Fibroblast of lung (primary cell): ENCODE measurements around the gene DUSP14. TPM values are rescaled to one million over a fixed set of nuclear protein-coding genes. Genes with fewer than 3 reads are reported as not detected.
A peak's percentile ranks its signal among the peaks of the same experiment; 100 is the strongest.

Experiments used
- DNase-seq, 2 donors: peaks; one replicate each; pipeline versions ENCODE4 v3.0.0 to v3.0.0-alpha.2; 2010; ENCODE audit warnings: low read depth in 2 of 2
- H2AFZ ChIP-seq: 2 replicates; pipeline ENCODE4 v1.5.1; 2012; ENCODE audit warnings: low read length, control low read depth, inconsistent platforms
- H3K27ac ChIP-seq: 2 replicates; pipeline ENCODE4 v1.5.1; 2011; ENCODE audit warnings: low read length, control low read depth; ENCODE audit not compliant: insufficient read depth
- H3K27me3 ChIP-seq: 2 replicates; pipeline ENCODE4 v1.5.1; 2011; ENCODE audit warnings: mild to moderate bottlenecking, low read length; ENCODE audit not compliant: control insufficient read depth, insufficient read depth
- H3K36me3 ChIP-seq: 2 replicates; pipeline ENCODE4 v1.5.1; 2011; ENCODE audit warnings: low read length; ENCODE audit not compliant: control insufficient read depth, insufficient read depth
- H3K4me1 ChIP-seq: 2 replicates; pipeline ENCODE4 v1.5.1; 2011; ENCODE audit warnings: low read length; ENCODE audit not compliant: control insufficient read depth, insufficient read depth; ENCODE audit errors: extremely low read depth
- H3K4me2 ChIP-seq: 2 replicates; pipeline ENCODE4 v1.5.1; 2011; ENCODE audit warnings: low read length, control low read depth; ENCODE audit not compliant: insufficient read depth; ENCODE audit errors: extremely low read depth
- H3K4me3 ChIP-seq, 4 experiments: fragments of 200-600 bp in 1 of 4; sonication (generic) in 1 of 4; replicated peaks in 1 of 4; 2 replicates each; pipeline ENCODE4 v1.5.1; 2011 to 2016; ENCODE audit warnings: low read length in 4 of 4, low read depth in 3 of 4, mild to moderate bottlenecking in 3 of 4, control low read depth in 2 of 4, inconsistent platforms in 1 of 4, mixed read lengths in 1 of 4; ENCODE audit not compliant: insufficient read depth in 1 of 4; ENCODE audit errors: control extremely low read depth in 1 of 4
- H3K79me2 ChIP-seq: 2 replicates; pipeline ENCODE4 v1.5.1; 2012; ENCODE audit warnings: mild to moderate bottlenecking, low read length, inconsistent platforms; ENCODE audit not compliant: control insufficient read depth, insufficient read depth
- H3K9ac ChIP-seq: 2 replicates; pipeline ENCODE4 v1.5.1; 2011; ENCODE audit warnings: mild to moderate bottlenecking, low read length, control low read depth; ENCODE audit not compliant: insufficient read depth
- H3K9me3 ChIP-seq: 2 replicates; pipeline ENCODE4 v1.5.1; 2012; ENCODE audit warnings: low read depth, low read length; ENCODE audit not compliant: control insufficient read depth, insufficient read depth
- H4K20me1 ChIP-seq: 2 replicates; pipeline ENCODE4 v1.5.1; 2011; ENCODE audit warnings: low read length; ENCODE audit not compliant: control insufficient read depth, insufficient read depth; ENCODE audit errors: extremely low read depth
- CTCF ChIP-seq, 2 donors: IDR thresholded peaks in 1 of 2; conservative IDR thresholded peaks in 1 of 2; 1 replicate in 1 of 2; 2 replicates in 1 of 2; pipeline ENCODE4 v1.5.1; 2011 to 2012; ENCODE audit warnings: low read length in 2 of 2, control low read depth in 1 of 2, inconsistent platforms in 1 of 2, low read depth in 1 of 2, mild to moderate bottlenecking in 1 of 2
- EZH2 ChIP-seq: IDR thresholded peaks from 2 replicates; pipeline ENCODE4 v1.5.1; 2012; ENCODE audit warnings: low read length, control low read depth, mild to moderate bottlenecking; ENCODE audit errors: missing control alignments
- polyA plus RNA-seq, 2 donors: library from polyadenylated mRNA; depleted of rRNA in 1 of 2; stranded (reverse) in 1 of 2; unstranded in 1 of 2; fragments of >200 nt; gene quantifications; 2 replicates each; pipeline ENCODE4 v1.2.1, GENCODE V29; 2011 to 2012; ENCODE audit warnings: missing spikeins in 1 of 2
- total RNA-seq: library from RNA; depleted of rRNA; stranded (reverse); fragments of >200 nt; gene quantifications from 2 replicates; pipeline ENCODE4 v1.2.1, GENCODE V29; 2014

DUSP14 gene
- total and polyA plus RNA-seq, 2 donors (not counting 1 experiment from before 2014, with no cell fraction given), result 121 to 161 TPM

GRCh38 chr17:37458805-37459204 is 30.9 kb upstream of the DUSP14 start:
- H3K36me3 ChIP-seq, result no peaks in the 10 kb centered on the region
- H3K27ac ChIP-seq, result no peak overlapping the region
- H3K27me3 ChIP-seq, result no peaks in the 10 kb centered on the region
- H3K4me1 ChIP-seq, result peaks cover 4% of the 10 kb centered on the region
- H4K20me1 ChIP-seq, result no peaks in the 10 kb centered on the region
- no peaks in the 10 kb centered on the region for H3K79me2 ChIP-seq
- no peak overlapping the region for H3K9ac ChIP-seq
- peak; percentile 70 to 79 for DNase-seq
- no peaks in the 10 kb centered on the region for H3K9me3 ChIP-seq
- no peak overlapping the region for H3K4me3 ChIP-seq
- no peak overlapping the region for H2AFZ ChIP-seq
- no peak overlapping the region for H3K4me2 ChIP-seq
- TF ChIP-seq CTCF (conservative IDR thresholded peaks at IDR 0.05 in 1 of 2, IDR thresholded peaks at IDR 0.05 in 1 of 2; ENCODE audit: low read depth in 1 of 2, low read length in 2 of 2) (no peak), EZH2 (no peak)

GRCh38 chr17:37461668-37462067 is 28.0 kb upstream of the DUSP14 start:
- no peak overlapping the region for H3K27ac ChIP-seq
- no peak for DNase-seq
- H3K9me3 ChIP-seq, result no peaks in the 10 kb centered on the region

GRCh38 chr17:37462492-37462891 is 27.2 kb upstream of the DUSP14 start:
- no peak for DNase-seq
- Histone ChIP-seq H3K9me3 (no peaks in the 10 kb centered on the region), H2AFZ (no peak overlapping the region), H3K4me2 (no peak overlapping the region), H3K36me3 (no peaks in the 10 kb centered on the region), H3K27me3 (no peaks in the 10 kb centered on the region), H3K4me1 (peaks cover 4% of the 10 kb centered on the region), H4K20me1 (no peaks in the 10 kb centered on the region), H3K27ac (no peak overlapping the region), H3K79me2 (no peaks in the 10 kb centered on the region), H3K9ac (no peak overlapping the region), H3K4me3 (no peak overlapping the region)
- TF ChIP-seq CTCF (conservative IDR thresholded peaks at IDR 0.05 in 1 of 2, IDR thresholded peaks at IDR 0.05 in 1 of 2; ENCODE audit: low read depth in 1 of 2, low read length in 2 of 2) (no peak), EZH2 (no peak)

More at GRCh38 chr17:37461668-37462067, 28.0 kb upstream of the DUSP14 start:
- no peak overlapping the region for H3K9ac ChIP-seq
- no peaks in the 10 kb centered on the region for H3K27me3 ChIP-seq
- TF ChIP-seq EZH2, result no peak
- TF ChIP-seq CTCF (conservative IDR thresholded peaks at IDR 0.05 in 1 of 2, IDR thresholded peaks at IDR 0.05 in 1 of 2; ENCODE audit: low read depth in 1 of 2, low read length in 2 of 2), result no peak
- no peaks in the 10 kb centered on the region for H3K36me3 ChIP-seq
- no peak overlapping the region for H3K4me2 ChIP-seq
- no peaks in the 10 kb centered on the region for H3K79me2 ChIP-seq
- H3K4me1 ChIP-seq, result peaks cover 4% of the 10 kb centered on the region
- H4K20me1 ChIP-seq, result no peaks in the 10 kb centered on the region
- H2AFZ ChIP-seq, result no peak overlapping the region
- no peak overlapping the region for H3K4me3 ChIP-seq
